Fibroblast of lung (primary cell): ENCODE results near the gene PAPOLB. TPM values are rescaled to one million over a fixed set of nuclear protein-coding genes. Genes with fewer than 3 reads are reported as not detected.

Experiments
- DNase-seq, 2 donors: peaks; one replicate each; pipeline versions ENCODE4 v3.0.0 to v3.0.0-alpha.2; 2010; ENCODE audit warnings: low read depth in 2 of 2
- H2AFZ ChIP-seq: 2 replicates; pipeline ENCODE4 v1.5.1; 2012; ENCODE audit warnings: low read length, control low read depth, inconsistent platforms
- H3K27ac ChIP-seq: 2 replicates; pipeline ENCODE4 v1.5.1; 2011; ENCODE audit warnings: low read length, control low read depth; ENCODE audit not compliant: insufficient read depth
- H3K27me3 ChIP-seq: 2 replicates; pipeline ENCODE4 v1.5.1; 2011; ENCODE audit warnings: mild to moderate bottlenecking, low read length; ENCODE audit not compliant: control insufficient read depth, insufficient read depth
- H3K36me3 ChIP-seq: 2 replicates; pipeline ENCODE4 v1.5.1; 2011; ENCODE audit warnings: low read length; ENCODE audit not compliant: control insufficient read depth, insufficient read depth
- H3K4me1 ChIP-seq: 2 replicates; pipeline ENCODE4 v1.5.1; 2011; ENCODE audit warnings: low read length; ENCODE audit not compliant: control insufficient read depth, insufficient read depth; ENCODE audit errors: extremely low read depth
- H3K4me2 ChIP-seq: 2 replicates; pipeline ENCODE4 v1.5.1; 2011; ENCODE audit warnings: low read length, control low read depth; ENCODE audit not compliant: insufficient read depth; ENCODE audit errors: extremely low read depth
- H3K4me3 ChIP-seq, 4 experiments: fragments of 200-600 bp in 1 of 4; sonication (generic) in 1 of 4; replicated peaks in 1 of 4; 2 replicates each; pipeline ENCODE4 v1.5.1; 2011 to 2016; ENCODE audit warnings: low read length in 4 of 4, low read depth in 3 of 4, mild to moderate bottlenecking in 3 of 4, control low read depth in 2 of 4, inconsistent platforms in 1 of 4, mixed read lengths in 1 of 4; ENCODE audit not compliant: insufficient read depth in 1 of 4; ENCODE audit errors: control extremely low read depth in 1 of 4
- H3K79me2 ChIP-seq: 2 replicates; pipeline ENCODE4 v1.5.1; 2012; ENCODE audit warnings: mild to moderate bottlenecking, low read length, inconsistent platforms; ENCODE audit not compliant: control insufficient read depth, insufficient read depth
- H3K9ac ChIP-seq: 2 replicates; pipeline ENCODE4 v1.5.1; 2011; ENCODE audit warnings: mild to moderate bottlenecking, low read length, control low read depth; ENCODE audit not compliant: insufficient read depth
- H3K9me3 ChIP-seq: 2 replicates; pipeline ENCODE4 v1.5.1; 2012; ENCODE audit warnings: low read depth, low read length; ENCODE audit not compliant: control insufficient read depth, insufficient read depth
- H4K20me1 ChIP-seq: 2 replicates; pipeline ENCODE4 v1.5.1; 2011; ENCODE audit warnings: low read length; ENCODE audit not compliant: control insufficient read depth, insufficient read depth; ENCODE audit errors: extremely low read depth
- CTCF ChIP-seq, 2 donors: IDR thresholded peaks in 1 of 2; conservative IDR thresholded peaks in 1 of 2; 1 replicate in 1 of 2; 2 replicates in 1 of 2; pipeline ENCODE4 v1.5.1; 2011 to 2012; ENCODE audit warnings: low read length in 2 of 2, control low read depth in 1 of 2, inconsistent platforms in 1 of 2, low read depth in 1 of 2, mild to moderate bottlenecking in 1 of 2
- EZH2 ChIP-seq: IDR thresholded peaks from 2 replicates; pipeline ENCODE4 v1.5.1; 2012; ENCODE audit warnings: low read length, control low read depth, mild to moderate bottlenecking; ENCODE audit errors: missing control alignments
- polyA plus RNA-seq, 2 donors: library from polyadenylated mRNA; depleted of rRNA in 1 of 2; stranded (reverse) in 1 of 2; unstranded in 1 of 2; fragments of >200 nt; gene quantifications; 2 replicates each; pipeline ENCODE4 v1.2.1, GENCODE V29; 2011 to 2012; ENCODE audit warnings: missing spikeins in 1 of 2
- total RNA-seq: library from RNA; depleted of rRNA; stranded (reverse); fragments of >200 nt; gene quantifications from 2 replicates; pipeline ENCODE4 v1.2.1, GENCODE V29; 2014

The PAPOLB gene
- total and polyA plus RNA-seq, 2 donors (not counting 1 experiment from before 2014, with no cell fraction given) = under 0.01 to 0.02 TPM

GRCh38 chr7:4889682-4890081, 27.9 kb upstream of the PAPOLB start:
- no peaks in the 10 kb centered on the region for H3K79me2 ChIP-seq
- no peak overlapping the region for H3K4me2 ChIP-seq
- no peaks in the 10 kb centered on the region for H3K27me3 ChIP-seq
- H2AFZ ChIP-seq = no peak overlapping the region
- no peak overlapping the region for H3K27ac ChIP-seq
- no peak overlapping the region for H3K9ac ChIP-seq
- H3K9me3 ChIP-seq = no peaks in the 10 kb centered on the region
- H4K20me1 ChIP-seq = no peaks in the 10 kb centered on the region
- no peak for TF ChIP-seq EZH2
- no peak for TF ChIP-seq CTCF (conservative IDR thresholded peaks at IDR 0.05 in 1 of 2, IDR thresholded peaks at IDR 0.05 in 1 of 2; ENCODE audit: low read depth in 1 of 2, low read length in 2 of 2)
- H3K36me3 ChIP-seq = no peaks in the 10 kb centered on the region
- H3K4me3 ChIP-seq = no peak overlapping the region
- H3K4me1 ChIP-seq = no peaks in the 10 kb centered on the region
- DNase-seq = no peak

GRCh38 chr7:4888161-4888560, 26.3 kb upstream of the PAPOLB start:
- H2AFZ ChIP-seq = no peak overlapping the region

GRCh38 chr7:4886671-4887070, 24.8 kb upstream of the PAPOLB start:
- Histone ChIP-seq H3K9ac (no peak overlapping the region), H3K27ac (no peak overlapping the region), H3K79me2 (no peaks in the 10 kb centered on the region), H3K4me1 (peaks cover 8% of the 10 kb centered on the region), H3K27me3 (no peaks in the 10 kb centered on the region), H3K4me2 (no peak overlapping the region), H2AFZ (no peak overlapping the region), H4K20me1 (no peaks in the 10 kb centered on the region), H3K9me3 (no peaks in the 10 kb centered on the region), H3K4me3 (no peak overlapping the region), H3K36me3 (no peaks in the 10 kb centered on the region)
- no peak for DNase-seq
- TF ChIP-seq CTCF (conservative IDR thresholded peaks at IDR 0.05 in 1 of 2, IDR thresholded peaks at IDR 0.05 in 1 of 2; ENCODE audit: low read depth in 1 of 2, low read length in 2 of 2) = no peak
- no peak for TF ChIP-seq EZH2

More at GRCh38 chr7:4888161-4888560, 26.3 kb upstream of the PAPOLB start:
- TF ChIP-seq EZH2 (no peak), CTCF (conservative IDR thresholded peaks at IDR 0.05 in 1 of 2, IDR thresholded peaks at IDR 0.05 in 1 of 2; ENCODE audit: low read depth in 1 of 2, low read length in 2 of 2) (no peak)
- DNase-seq = no peak
- no peak overlapping the region for H3K4me2 ChIP-seq
- H3K27me3 ChIP-seq = no peaks in the 10 kb centered on the region
- no peaks in the 10 kb centered on the region for H3K4me1 ChIP-seq
- no peak overlapping the region for H3K27ac ChIP-seq
- no peak overlapping the region for H3K4me3 ChIP-seq
- no peaks in the 10 kb centered on the region for H3K36me3 ChIP-seq
- H4K20me1 ChIP-seq = no peaks in the 10 kb centered on the region
- no peaks in the 10 kb centered on the region for H3K79me2 ChIP-seq
- H3K9ac ChIP-seq = no peak overlapping the region
- H3K9me3 ChIP-seq = no peaks in the 10 kb centered on the region
